B cell (primary cell): Measurements from ENCODE around the gene MUC20. TPM values are rescaled to one million over a fixed set of nuclear protein-coding genes. Genes with fewer than 3 reads are reported as not detected.

Experiments
- ATAC-seq: fragments of 200-7000 bp; cut with Tn5 transposase; one replicate; pipeline ENCODE4 v1.10.0; 2021; ENCODE audit warnings: low read depth, mild to moderate bottlenecking, moderate number of reproducible peaks, moderate library complexity
- CTCF ChIA-PET: fragments of 350-600 bp; sonication (Branson Sonifier 250); formaldehyde crosslinking; loops from one replicate; lab custom pipeline; 2021; ENCODE audit warnings: antibody characterized with exemption, inconsistent platforms; lab: Charles Lee
- POLR2A ChIA-PET: fragments of 350-600 bp; sonication (Branson Sonifier 250); formaldehyde crosslinking; loops from one replicate; lab custom pipeline; 2021; ENCODE audit warnings: antibody characterized with exemption; lab: Charles Lee
- DNase-seq: peaks from one replicate; pipeline ENCODE4 v3.0.0; 2013
- H2AFZ ChIP-seq: 2 replicates; pipeline ENCODE4 v1.6.1; 2012; ENCODE audit warnings: mild to moderate bottlenecking, low read depth, low read length; ENCODE audit not compliant: insufficient read depth, poor library complexity, severe bottlenecking
- H3K27ac ChIP-seq, 2 donors: 1 replicate in 1 of 2; 2 replicates in 1 of 2; pipeline ENCODE4 v1.5.1; 2012 to 2013; ENCODE audit warnings: low read length in 2 of 2, mild to moderate bottlenecking in 2 of 2, moderate library complexity in 1 of 2
- H3K27me3 ChIP-seq, 4 experiments: fragments of 200-600 bp in 1 of 4; sonication (generic) in 1 of 4; replicated peaks in 1 of 4; 1 replicate in 2 of 4; 2 replicates in 2 of 4; pipeline versions ENCODE4 v1.6.1 to v1.7.0; 2013 to 2016; ENCODE audit warnings: low read length in 3 of 4, mild to moderate bottlenecking in 2 of 4, mixed read lengths in 1 of 4, moderate library complexity in 1 of 4; ENCODE audit not compliant: insufficient read depth in 4 of 4, control insufficient read depth in 3 of 4; ENCODE audit errors: control extremely low read depth in 1 of 4
- H3K36me3 ChIP-seq, 2 experiments: replicated peaks in 1 of 2; 1 replicate in 1 of 2; 2 replicates in 1 of 2; pipeline versions ENCODE4 v1.6.1 to v1.7.1; 2013; ENCODE audit warnings: low read length in 1 of 2; ENCODE audit not compliant: insufficient read depth in 2 of 2, control insufficient read depth in 1 of 2; ENCODE audit errors: control extremely low read depth in 1 of 2, extremely low read depth in 1 of 2
- H3K4me1 ChIP-seq, 2 donors: fragments of 200-600 bp in 1 of 2; sonication (generic) in 1 of 2; 1 replicate in 1 of 2; 2 replicates in 1 of 2; pipeline versions ENCODE4 v1.5.1 to v1.6.1; 2013 to 2017; ENCODE audit warnings: low read length in 2 of 2; ENCODE audit not compliant: control insufficient read depth in 2 of 2, insufficient read depth in 2 of 2
- H3K4me2 ChIP-seq: replicated peaks from 2 replicates; pipeline ENCODE3; 2012; ENCODE audit warnings: mild to moderate bottlenecking, low read depth, low read length; ENCODE audit not compliant: poor library complexity, severe bottlenecking
- H3K4me3 ChIP-seq, 5 experiments: fragments of 200-600 bp in 1 of 5; sonication (generic) in 1 of 5; 1 replicate in 3 of 5; 2 replicates in 2 of 5; pipeline versions ENCODE4 v1.5.1 to v1.7.0; 2011 to 2016; ENCODE audit warnings: low read length in 4 of 5, mild to moderate bottlenecking in 4 of 5, low read depth in 2 of 5, control low read depth in 1 of 5, moderate library complexity in 1 of 5; ENCODE audit not compliant: insufficient read depth in 1 of 5; ENCODE audit errors: control extremely low read depth in 1 of 5, extremely low read depth in 1 of 5
- H3K79me2 ChIP-seq: fragments of 200-600 bp; sonication (generic); one replicate; pipeline ENCODE4 v1.6.0; 2016; ENCODE audit warnings: low read length; ENCODE audit not compliant: control insufficient read depth, insufficient read depth
- H3K9ac ChIP-seq: fragments of 200-600 bp; sonication (generic); 2 replicates; pipeline ENCODE4 v1.6.1; 2017; ENCODE audit warnings: mild to moderate bottlenecking, low read length, moderate library complexity
- H3K9me3 ChIP-seq, 3 donors: one replicate each; pipeline versions ENCODE4 v1.6.1 to v1.7.1; 2013; ENCODE audit warnings: low read length in 2 of 3; ENCODE audit not compliant: control insufficient read depth in 2 of 3, insufficient read depth in 1 of 3; ENCODE audit errors: control extremely low read depth in 1 of 3
- H4K20me1 ChIP-seq: 2 replicates; pipeline ENCODE4 v1.6.0; 2012; ENCODE audit warnings: mild to moderate bottlenecking, low read length; ENCODE audit not compliant: insufficient read depth, control insufficient read depth, poor library complexity, severe bottlenecking
- H3K27ac Mint-ChIP-seq: one replicate; pipeline ENCODE4 v1.8.0; 2021; ENCODE audit warnings: mixed read lengths
- H3K27me3 Mint-ChIP-seq: one replicate; pipeline ENCODE4 v1.8.0; 2021; ENCODE audit warnings: mixed read lengths
- H3K4me1 Mint-ChIP-seq: one replicate; pipeline ENCODE4 v1.8.0; 2021; ENCODE audit warnings: mixed read lengths
- H3K4me3 Mint-ChIP-seq: one replicate; pipeline ENCODE4 v1.8.0; 2021; ENCODE audit warnings: mixed read lengths
- H3K9me3 Mint-ChIP-seq: one replicate; pipeline ENCODE4 v1.8.0; 2022; ENCODE audit warnings: mixed read lengths; ENCODE audit not compliant: insufficient read depth
- EZH2 ChIP-seq: IDR thresholded peaks from 2 replicates; pipeline ENCODE4 v1.6.1; 2012; ENCODE audit warnings: borderline replicate concordance, low read depth, mild to moderate bottlenecking, moderate library complexity, low read length; ENCODE audit not compliant: insufficient read depth, poor library complexity, severe bottlenecking
- WGBS: methylation state at CpG from one replicate; pipeline ENCODE4 v1.1.5; 2013; ENCODE audit warnings: missing lambda C conversion rate; ENCODE audit not compliant: insufficient coverage; 5-methylcytosine and 5-hydroxymethylcytosine counted together
- intact Hi-C: fragments of 100-400 bp; cut with micrococcal nuclease; formaldehyde crosslinking; loops from one replicate; pipeline ENCODE4 v1.10.0; 2022
- polyA plus RNA-seq: library from polyadenylated mRNA; depleted of rRNA; stranded (reverse); fragments of >200 nt; gene quantifications from 2 replicates; pipeline ENCODE4 v1.2.3, GENCODE V29; 2012
- total RNA-seq, 2 donors: library from RNA; stranded (reverse); fragments of 120-200 nt in 1 of 2; gene quantifications; 1 replicate in 1 of 2; 2 replicates in 1 of 2; pipeline versions ENCODE4 v1.2.3 to v1.2.4, GENCODE V29; 2013 to 2022
- TF ChIP-seq, protein P1 (sequence below): fragments of 200-600 bp; IDR thresholded peaks from one replicate; pipeline ENCODE4 v1.8.0; 2022; ENCODE audit warnings: antibody characterized with exemption, mild to moderate bottlenecking

MUC20 gene
- total and polyA plus RNA-seq, 2 donors (not counting 1 experiment from before 2014, with no cell fraction given), result 11.0 to 15.6 TPM

DNA sequence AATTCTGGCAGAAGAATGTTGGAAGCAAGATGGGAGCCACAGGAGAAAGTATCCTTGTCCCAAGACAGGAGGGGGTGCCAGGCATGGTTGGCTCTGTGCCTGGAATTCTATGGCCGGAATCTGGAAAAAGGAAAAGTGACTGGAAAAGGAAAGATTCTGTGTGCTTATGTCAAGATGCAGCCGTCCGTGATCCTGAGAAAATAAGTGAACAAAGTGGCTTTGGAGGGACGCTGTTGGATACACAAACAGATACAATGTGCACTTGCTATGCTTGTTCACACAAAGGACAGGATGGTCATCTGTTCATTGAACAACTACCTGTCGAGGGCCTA is 28.5 kb upstream of the MUC20 start:
- Mint-ChIP-seq H3K4me1 (peaks cover 7% of the 10 kb centered on the region), H3K9me3 (peaks cover 2% of the 10 kb centered on the region), H3K27ac (no peak overlapping the region), H3K4me3 (no peak overlapping the region), H3K27me3 (no peaks in the 10 kb centered on the region)
- WGBS, result 98% methylated on average over 5 of the region's 5 CpGs
- Histone ChIP-seq H3K9me3 (peaks cover 0 to 2% (median 0%) of the 10 kb centered on the region in 3 donors), H3K27me3 (no peaks in the 10 kb centered on the region), H3K79me2 (no peaks in the 10 kb centered on the region), H3K4me2 (no peak overlapping the region), H3K4me1 (no peaks in the 10 kb centered on the region), H3K9ac (no peak overlapping the region), H3K36me3 (peaks cover 3 to 32% of the 10 kb centered on the region in 2 experiments), H3K27ac (no peak overlapping the region), H3K4me3 (no peak overlapping the region), H2AFZ (no peak overlapping the region), H4K20me1 (no peaks in the 10 kb centered on the region)
- intact Hi-C loops, result no loop called here
- ChIA-PET CTCF (interaction anchor here (1.1 kb wide), 1 partner anchor 11 kb away, joined by 3 read pairs; no protein-coding TSS in a partner anchor), POLR2A (no interaction called here)
- TF ChIP-seq EZH2, result no peak
- TF ChIP-seq, protein P1, sequence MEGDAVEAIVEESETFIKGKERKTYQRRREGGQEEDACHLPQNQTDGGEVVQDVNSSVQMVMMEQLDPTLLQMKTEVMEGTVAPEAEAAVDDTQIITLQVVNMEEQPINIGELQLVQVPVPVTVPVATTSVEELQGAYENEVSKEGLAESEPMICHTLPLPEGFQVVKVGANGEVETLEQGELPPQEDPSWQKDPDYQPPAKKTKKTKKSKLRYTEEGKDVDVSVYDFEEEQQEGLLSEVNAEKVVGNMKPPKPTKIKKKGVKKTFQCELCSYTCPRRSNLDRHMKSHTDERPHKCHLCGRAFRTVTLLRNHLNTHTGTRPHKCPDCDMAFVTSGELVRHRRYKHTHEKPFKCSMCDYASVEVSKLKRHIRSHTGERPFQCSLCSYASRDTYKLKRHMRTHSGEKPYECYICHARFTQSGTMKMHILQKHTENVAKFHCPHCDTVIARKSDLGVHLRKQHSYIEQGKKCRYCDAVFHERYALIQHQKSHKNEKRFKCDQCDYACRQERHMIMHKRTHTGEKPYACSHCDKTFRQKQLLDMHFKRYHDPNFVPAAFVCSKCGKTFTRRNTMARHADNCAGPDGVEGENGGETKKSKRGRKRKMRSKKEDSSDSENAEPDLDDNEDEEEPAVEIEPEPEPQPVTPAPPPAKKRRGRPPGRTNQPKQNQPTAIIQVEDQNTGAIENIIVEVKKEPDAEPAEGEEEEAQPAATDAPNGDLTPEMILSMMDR, result no peak
- no peak for DNase-seq
- no peak for ATAC-seq

DNA sequence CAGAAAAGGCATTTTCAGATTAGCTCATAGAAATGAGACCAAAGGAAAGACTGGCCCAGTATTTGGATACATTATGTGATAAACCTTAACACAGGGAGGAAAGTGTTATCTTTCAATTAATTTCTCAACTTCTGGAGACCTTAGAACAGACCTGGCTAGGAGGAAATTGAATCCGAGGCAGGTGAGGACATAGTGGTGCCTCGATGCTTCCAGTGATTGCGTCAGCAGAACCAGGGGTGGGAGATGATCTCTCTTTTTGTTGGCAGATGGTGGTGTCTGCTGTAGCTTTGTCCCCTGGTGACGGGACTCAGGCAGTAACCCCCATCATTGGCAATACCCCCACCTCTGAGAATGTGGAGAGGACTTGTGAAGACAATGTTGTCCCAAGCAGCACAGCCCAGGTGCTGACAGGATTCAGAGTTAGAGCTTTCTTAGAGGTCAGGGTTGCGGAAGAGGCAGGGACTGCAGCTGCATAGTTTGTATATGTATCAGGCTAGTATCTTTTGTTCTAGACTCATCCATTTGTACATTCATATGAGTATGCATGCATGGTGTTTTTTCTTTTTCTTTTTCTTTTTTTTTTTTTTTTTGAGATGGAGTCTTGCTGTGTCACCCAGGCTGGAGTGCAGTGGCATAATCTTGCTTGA is 27.9 kb upstream of the MUC20 start:
- no peak for ATAC-seq
- POLR2A ChIA-PET, result no interaction called here
- intact Hi-C loops, result no loop called here
- H3K4me3 Mint-ChIP-seq, result no peak overlapping the region
- TF ChIP-seq, protein P1, result no peak
- TF ChIP-seq EZH2, result no peak
- Histone ChIP-seq H4K20me1 (no peaks in the 10 kb centered on the region), H3K4me1 (no peaks in the 10 kb centered on the region), H3K9me3 (no peaks in the 10 kb centered on the region), H3K27ac (no peak overlapping the region), H3K4me3 (no peak overlapping the region), H3K79me2 (no peaks in the 10 kb centered on the region), H2AFZ (no peak overlapping the region), H3K4me2 (no peak overlapping the region), H3K36me3 (peaks cover 3 to 31% of the 10 kb centered on the region in 2 experiments), H3K9ac (no peak overlapping the region), H3K27me3 (no peaks in the 10 kb centered on the region)
- H3K4me1 Mint-ChIP-seq, result peaks cover 7% of the 10 kb centered on the region
- WGBS, result 96% methylated on average over 3 of the region's 5 CpGs
- DNase-seq, result no peak
- H3K27ac Mint-ChIP-seq, result no peak overlapping the region
- no peaks in the 10 kb centered on the region for H3K9me3 Mint-ChIP-seq
- CTCF ChIA-PET, result interaction anchor here (1.1 kb wide), 1 partner anchor 10 kb away, joined by 3 read pairs; no protein-coding TSS in a partner anchor
- no peaks in the 10 kb centered on the region for H3K27me3 Mint-ChIP-seq
